GM04504 (cell line): ENCODE measurements around the gene GSS.

Experiments used
- DNase-seq: peaks from one replicate; pipeline ENCODE4 v3.0.0-alpha.2; 2012; ENCODE audit warnings: low read depth

GSS gene

DNA sequence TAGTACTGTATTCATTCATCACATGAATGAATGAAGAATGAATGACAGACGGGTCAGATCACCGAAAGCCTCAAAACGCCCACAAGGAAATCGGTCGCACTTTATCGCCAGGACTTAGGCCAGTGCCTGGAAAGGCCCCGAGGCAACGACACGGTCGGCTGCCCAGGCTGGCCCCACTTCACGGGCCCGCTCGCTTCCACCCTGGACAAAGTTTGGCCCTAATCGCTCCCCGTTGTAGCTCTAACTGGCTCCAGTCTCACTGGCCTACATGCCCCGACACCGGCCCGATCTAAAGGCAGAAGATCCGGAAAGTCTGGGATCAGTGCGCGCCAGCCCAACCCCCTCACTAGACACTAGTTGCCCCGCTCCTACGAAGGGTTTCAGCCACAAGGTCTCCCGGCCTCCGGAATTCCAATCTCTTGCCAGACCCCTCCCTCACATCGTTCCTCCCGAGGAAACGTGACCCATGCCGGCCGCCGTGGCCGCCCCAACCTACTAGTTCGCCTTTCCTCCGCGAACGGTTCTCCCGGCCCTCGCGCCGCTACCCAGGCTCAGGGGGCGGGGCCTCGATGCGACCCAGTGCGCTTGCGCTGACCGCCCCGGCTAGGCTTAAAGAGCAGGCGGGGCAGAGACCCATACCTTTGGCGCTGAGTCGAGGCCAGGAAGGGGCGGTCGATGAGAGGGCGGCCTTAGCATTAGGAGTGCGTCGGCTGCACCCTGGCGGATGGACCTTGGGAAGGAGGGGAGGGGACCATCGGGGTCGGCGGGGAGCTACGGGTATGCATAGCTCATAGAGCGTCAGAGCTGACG lies at the start of gene GSS, which contains the start of gene MYH7B:
GSS (minus strand) TSS at position 576 of the 810 bp plus-strand sequence. CDS start 3,954 bp downstream, outside the sequence.
MYH7B (plus strand) TSS at position 638 of the 810 bp plus-strand sequence. CDS start 22,138 bp downstream, outside the sequence.
- peak; percentile 91 for DNase-seq

DNA sequence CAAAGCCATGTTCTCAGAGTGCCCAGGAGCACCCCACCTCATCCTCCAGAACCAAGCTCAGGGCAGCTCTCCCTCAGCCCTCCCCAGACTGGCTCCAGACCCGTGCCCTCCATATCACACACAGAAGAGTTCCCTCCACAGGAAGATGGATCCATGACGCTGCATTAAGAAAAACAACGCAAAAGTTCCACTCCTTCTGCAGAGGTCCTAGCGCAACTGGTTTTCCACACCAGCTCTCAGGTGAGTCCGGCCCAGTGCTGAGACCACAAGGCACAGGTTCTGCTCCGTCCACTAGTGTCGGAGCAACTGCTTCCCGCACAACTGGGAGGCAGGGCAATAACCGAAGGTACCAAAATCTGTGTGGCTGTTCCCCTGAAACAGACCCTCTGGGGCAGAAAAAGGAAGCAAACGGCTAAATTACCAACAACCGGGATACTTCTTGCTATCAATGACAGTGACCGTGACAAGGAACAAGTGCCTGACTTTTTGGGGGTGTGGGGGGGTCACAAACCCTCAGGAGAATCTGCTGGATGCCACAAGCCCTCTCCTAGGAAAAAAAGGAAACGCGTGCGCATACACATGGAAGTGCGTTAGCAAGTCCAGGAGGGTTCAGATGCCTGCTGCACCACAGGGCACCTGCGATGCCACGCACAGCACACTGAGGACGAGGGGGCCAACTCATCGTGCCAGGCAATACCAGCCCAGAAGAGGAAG lies 49.3 kb upstream of the GSS start:
- DNase-seq: no peak

DNA sequence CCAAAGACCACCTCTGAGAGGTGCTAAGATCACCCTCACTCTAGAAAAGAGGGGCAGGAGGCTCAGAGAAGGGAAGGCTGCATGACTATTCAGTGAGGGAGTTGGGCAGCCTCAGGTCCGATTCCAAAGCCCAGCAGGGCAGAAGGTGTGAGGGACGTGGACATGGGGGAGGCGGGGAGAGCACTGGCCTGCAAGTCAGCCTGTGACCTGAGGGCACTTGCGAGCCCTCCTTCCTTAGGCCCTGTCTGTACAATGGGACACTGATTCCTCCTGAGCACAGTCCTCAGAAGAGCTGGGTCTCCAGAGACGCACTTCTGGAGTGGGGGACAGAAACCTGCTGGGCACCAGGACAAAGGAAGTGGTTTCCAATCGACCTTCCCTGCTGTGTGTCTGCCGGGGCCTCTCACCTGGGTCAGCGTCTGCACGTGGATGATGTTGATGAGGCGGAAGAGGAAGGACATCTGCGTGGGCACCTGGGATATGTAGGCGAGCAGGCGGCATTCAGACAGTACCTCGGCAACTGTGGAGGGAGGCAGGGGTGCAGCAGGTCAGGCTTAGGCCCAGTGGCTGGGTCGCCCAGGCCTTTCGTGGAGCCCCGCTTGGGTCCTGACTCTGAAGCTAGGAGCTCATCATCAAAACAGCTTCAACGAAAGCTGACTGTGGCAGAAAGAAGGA lies 48.6 kb upstream of the GSS start:
- DNase-seq: no peak

DNA sequence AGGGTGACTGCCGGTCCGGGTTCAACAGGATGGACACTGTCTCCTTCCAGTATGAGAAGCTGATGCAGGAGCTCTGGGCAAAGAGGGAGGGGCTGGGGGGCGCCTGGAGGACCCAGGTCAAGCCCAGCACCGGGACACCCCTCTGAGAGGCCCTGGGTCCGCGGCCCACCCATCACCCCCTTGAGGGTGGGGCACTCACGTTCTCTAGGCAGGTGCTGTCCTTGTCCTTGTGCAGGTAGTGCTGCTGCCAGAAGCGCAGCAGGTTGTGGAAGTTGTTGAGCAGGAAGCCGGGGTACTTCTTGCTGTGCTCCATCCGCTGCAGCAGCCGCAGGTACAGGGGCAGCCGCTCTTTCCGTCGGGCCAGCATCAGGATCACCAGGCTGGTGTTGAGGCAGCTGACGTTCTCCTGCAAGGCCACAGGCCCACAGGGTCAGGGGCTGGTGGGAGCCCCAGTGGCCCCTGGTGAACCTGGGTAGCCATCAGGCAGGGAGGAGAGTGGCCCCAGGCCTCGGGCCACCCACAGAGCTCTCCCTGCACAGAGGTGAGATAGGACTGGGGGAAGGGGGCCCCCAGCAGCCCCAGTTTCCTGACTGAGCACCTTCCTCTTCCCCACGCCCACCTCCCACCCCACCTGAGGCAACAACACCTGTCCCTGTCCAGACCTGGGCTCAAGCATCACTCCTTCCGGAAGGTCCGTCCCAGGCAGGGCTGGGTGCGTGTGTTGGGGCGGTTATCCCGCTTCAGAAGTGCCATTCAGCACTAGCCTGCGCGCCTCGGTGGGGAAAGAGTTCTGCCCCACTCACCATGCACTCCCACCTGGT lies 47.8 kb upstream of the GSS start:
- DNase-seq: no peak

DNA sequence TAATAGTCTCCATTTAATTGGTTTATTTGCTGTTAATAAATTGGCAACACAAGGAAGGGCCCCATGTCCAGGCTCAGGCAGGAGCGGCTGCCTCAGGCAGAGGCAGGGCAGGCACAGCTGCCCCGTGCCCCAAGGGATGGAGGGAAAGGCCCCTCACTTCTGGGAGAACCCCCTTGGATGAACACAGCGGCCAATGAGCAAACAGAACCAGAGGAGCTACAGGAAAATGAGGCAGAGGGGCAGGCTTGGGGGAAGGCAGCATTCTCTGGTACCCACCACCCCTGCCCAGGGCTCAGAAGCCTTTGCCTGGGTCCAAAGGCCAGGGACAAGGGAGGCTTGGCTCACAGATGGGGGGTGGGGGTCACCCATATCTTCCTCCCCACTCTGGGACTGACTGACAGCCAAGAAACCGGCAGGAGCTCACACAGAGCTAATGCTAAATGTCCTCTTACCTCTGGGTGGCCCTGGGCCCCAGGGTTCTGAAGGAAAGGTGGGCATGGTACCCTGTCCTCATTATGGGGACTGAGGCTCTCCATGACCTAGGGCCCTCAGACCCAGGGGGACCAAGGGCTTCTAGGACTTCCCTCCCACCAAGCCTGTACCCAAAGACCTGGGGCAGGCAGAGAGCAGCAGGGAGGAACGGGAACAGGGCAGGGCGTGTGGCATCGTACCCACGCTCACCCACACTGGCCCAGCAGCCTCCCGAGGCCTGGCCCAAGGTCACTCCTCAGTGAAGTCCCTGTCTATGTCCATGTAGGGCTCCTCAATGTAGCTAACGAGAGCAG lies 47.0 kb upstream of the GSS start:
- DNase-seq: no peak

DNA sequence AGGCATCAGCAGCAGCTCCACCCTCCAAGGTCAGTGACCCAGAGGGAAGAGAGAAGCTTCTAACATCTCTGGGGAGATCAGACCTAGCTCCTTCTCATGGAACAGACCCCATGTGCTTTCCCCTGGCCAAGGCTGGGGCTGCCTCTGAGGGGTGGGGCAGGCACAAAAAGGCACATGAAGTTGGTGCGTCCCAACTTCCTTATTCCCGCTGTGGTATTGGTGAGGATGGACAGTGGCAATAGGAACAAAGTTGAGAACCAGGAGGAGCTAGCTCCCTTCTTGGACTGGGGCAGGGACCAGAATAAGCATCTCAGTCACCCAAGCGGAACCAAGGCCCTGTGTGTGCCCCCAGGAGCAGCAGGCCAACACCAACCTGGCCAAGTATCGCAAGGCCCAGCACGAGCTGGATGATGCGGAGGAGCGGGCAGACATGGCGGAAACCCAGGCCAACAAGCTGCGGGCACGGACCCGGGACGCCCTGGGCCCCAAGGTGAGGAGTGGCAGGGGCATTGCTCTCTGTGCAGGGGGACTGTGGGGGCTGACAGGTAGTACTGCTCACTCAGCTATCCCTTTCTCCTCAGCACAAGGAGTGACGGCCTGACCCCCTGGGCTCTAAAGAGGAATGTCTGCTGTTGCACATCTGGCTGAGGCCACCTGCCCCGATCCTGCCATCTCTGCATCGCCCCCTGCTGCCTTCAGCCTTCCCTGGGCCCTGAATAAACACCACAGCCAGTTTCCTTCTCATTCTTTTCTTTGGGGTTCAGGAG lies 46.2 kb upstream of the GSS start:
- no peak for DNase-seq

DNA sequence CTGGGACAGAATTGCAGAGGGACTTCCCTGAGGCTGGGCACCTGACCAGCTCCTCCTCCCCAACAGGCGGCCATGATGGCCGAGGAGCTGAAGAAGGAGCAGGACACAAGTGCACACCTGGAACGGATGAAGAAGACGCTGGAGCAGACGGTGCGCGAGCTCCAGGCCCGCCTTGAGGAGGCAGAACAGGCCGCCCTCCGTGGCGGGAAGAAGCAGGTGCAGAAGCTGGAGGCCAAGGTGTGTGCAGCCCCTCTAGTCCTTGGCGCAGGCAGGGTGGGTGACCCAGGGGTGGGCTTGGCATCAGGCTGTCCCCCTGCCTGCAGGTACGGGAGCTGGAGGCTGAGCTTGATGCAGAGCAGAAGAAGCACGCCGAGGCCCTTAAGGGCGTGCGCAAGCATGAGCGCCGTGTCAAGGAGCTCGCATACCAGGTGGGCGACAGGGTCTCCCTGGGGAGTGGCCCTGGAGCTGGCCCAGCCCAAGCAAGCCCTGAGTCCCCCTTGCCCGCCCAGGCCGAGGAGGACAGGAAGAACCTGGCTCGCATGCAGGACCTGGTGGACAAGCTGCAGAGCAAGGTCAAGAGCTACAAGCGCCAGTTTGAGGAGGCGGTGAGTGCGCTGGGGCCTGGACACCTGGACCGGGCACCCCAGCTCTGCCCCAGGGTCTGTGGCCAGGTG lies 45.5 kb upstream of the GSS start:
- no peak for DNase-seq

DNA sequence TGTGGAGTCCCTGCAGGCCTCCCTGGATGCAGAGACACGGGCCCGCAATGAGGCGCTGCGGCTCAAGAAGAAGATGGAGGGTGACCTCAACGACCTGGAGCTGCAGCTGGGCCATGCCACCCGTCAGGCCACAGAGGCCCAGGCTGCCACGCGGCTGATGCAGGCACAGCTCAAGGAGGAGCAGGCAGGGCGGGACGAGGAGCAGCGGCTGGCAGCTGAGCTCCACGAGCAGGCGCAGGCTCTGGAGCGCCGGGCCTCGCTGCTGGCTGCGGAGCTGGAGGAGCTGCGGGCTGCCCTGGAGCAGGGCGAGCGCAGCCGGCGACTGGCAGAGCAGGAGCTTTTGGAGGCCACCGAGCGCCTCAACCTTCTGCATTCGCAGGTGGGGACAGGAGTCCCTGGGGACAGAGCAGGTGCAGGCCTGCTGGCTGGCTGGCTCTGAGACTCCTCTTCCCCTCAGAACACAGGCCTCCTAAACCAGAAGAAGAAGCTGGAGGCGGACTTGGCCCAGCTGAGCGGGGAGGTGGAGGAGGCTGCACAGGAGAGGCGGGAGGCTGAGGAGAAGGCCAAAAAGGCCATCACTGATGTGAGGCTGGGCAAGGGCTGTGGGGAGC lies 44.8 kb upstream of the GSS start:
- no peak for DNase-seq

DNA sequence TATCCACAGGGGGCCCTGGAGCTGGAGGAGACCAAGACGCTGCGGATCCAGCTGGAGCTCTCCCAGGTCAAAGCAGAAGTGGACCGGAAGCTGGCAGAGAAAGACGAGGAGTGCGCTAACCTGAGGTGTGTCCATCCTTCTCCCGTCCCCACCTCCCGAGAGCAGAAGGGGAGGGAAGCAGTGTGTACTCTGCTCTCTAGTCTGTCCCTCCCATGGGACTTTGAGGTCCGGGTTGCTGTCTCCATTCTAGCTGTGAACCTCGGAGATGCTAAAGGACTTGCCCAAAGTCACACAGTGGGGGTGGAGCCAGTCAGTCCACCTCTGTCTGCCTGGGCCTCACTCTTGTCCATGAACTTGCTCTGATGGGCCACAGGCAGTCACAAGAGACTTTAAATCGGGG lies 44.2 kb upstream of the GSS start:
- DNase-seq: no peak

DNA sequence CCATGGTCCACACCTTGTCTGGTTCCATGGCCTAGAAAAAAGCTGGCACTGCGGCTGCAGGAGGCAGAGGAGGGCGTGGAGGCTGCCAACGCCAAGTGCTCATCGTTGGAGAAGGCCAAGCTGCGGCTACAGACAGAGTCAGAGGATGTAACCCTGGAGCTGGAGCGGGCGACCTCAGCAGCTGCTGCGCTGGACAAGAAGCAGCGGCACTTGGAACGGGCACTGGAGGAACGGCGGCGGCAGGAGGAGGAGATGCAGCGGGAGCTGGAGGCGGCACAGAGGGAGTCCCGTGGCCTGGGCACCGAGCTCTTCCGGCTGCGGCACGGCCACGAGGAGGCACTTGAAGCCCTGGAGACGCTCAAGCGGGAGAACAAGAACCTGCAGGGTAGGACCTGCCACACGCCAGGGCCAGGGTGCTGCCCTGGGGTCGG lies 43.4 kb upstream of the GSS start:
- DNase-seq: no peak

DNA sequence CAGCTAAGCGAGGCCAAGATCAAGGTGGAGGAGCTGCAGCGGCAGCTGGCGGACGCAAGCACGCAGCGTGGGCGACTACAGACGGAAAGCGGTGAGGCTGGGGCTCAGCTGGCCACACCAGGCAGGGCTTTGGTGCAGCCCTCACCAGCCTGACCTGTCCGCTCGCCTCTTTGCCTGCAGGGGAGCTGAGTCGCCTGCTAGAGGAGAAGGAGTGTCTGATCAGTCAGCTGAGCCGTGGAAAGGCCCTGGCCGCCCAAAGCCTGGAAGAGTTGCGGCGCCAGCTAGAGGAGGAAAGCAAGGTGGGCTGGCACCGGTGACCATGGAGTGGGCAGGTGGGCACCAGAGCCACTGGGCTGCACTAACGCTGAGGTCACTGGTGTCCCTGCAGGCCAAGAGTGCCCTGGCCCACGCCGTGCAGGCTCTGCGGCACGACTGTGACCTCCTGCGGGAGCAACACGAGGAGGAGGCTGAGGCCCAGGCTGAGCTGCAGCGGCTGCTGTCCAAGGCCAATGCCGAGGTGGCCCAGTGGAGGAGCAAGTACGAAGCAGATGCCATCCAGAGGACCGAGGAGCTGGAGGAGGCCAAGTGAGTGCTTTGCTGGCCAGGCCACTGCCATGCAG lies 42.8 kb upstream of the GSS start:
- DNase-seq: no peak

DNA sequence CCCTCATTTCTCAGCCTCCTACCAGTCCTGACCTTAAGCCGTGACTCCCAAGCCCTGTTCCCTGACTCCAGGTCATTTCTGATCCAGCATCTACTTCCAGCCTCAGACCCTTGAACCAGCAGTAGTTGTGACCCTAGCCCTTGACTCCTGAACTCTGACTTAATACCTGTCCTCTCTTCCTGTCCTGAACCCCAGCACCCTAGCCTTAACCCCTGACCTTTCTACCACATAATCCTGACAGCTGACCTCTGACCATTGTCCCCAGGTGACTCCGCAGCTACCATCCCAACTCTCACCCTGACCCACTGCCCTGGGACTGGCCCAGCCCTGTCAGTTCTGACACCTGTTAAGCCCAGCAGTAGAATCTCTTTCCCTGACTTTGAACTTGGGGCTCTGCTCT lies 42.2 kb upstream of the GSS start:
- no peak for DNase-seq

DNA sequence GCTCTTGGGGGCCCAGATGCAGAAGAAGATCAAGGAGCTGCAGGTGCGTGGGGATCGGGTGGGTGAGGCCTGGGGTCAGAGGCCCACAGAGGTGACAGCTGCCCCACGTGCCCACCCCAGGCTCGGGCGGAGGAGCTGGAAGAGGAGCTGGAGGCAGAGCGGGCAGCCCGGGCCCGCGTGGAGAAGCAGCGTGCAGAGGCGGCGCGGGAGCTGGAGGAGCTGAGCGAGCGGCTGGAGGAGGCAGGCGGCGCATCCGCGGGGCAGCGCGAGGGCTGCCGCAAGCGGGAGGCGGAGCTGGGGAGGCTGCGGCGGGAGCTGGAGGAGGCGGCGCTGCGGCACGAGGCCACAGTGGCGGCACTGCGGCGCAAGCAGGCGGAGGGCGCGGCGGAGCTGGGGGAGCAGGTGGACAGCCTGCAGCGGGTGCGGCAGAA lies 41.5 kb upstream of the GSS start:
- DNase-seq: no peak

DNA sequence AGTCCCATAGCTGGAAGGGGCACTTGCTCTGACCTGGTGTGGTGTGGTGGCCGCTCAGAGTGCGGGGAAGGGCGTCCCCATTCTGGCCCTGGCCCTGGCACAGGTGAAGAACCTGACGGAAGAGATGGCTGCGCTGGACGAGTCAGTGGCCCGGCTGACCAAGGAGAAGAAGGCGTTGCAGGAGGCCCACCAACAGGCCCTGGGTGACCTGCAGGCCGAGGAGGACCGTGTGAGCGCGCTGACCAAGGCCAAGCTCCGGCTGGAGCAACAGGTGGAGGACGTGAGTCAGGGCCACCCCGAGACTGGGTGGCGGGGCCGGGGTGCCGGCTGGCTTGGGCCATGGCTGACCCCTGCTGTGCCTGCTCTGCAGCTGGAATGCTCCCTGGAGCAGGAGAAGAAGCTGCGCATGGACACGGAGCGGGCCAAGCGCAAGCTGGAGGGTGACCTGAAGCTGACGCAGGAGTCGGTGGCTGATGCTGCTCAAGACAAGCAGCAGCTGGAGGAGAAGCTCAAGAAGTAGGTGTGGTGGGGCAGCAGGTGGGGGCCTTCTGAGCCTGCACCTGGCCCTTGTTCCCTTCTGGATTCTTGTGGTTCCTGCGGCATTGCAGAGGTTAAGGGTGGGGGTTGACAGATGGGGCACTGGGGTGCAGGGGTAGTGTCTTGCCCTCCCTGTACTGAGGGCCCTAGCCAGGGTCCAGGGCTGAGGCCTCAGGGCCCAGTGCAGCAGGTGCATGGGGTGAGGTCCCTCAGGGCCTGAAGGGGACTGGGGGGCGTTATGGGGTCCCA lies 40.8 kb upstream of the GSS start:
- DNase-seq: no peak

DNA sequence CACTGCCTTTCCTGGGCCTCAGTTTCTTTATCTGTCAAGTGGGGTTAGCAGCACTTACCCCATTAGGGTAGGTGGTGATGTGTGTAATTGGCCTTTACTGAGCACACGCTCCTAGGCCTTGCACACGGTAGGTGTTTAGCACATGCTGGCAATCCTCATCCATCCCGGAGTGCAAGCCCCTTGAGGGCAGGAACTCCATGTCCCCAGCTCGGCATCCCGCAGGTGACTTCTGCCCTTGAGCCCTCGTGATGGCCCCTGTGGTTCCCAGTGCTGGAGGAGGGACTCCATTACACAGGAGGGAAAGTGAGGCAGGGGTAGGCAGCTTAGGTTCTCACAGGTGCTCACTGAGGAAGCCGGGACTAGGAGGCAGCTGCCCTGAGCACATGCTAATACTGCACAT lies 40.1 kb upstream of the GSS start:
- DNase-seq: no peak

DNA sequence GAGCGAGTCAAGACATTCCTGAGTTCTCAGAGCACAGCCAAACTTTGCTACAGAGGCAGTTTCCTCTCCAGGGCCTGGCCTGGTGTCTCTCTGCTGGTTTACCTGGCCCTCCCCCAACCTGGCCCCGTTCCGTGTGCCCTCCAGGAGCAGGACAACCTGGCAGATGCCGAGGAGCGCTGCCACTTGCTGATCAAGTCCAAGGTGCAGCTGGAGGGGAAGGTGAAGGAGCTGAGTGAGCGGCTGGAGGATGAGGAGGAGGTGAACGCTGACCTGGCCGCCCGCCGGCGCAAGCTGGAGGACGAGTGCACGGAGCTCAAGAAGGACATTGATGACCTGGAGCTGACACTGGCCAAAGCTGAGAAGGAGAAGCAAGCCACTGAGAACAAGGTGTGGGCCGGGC lies 39.6 kb upstream of the GSS start:
- no peak for DNase-seq

DNA sequence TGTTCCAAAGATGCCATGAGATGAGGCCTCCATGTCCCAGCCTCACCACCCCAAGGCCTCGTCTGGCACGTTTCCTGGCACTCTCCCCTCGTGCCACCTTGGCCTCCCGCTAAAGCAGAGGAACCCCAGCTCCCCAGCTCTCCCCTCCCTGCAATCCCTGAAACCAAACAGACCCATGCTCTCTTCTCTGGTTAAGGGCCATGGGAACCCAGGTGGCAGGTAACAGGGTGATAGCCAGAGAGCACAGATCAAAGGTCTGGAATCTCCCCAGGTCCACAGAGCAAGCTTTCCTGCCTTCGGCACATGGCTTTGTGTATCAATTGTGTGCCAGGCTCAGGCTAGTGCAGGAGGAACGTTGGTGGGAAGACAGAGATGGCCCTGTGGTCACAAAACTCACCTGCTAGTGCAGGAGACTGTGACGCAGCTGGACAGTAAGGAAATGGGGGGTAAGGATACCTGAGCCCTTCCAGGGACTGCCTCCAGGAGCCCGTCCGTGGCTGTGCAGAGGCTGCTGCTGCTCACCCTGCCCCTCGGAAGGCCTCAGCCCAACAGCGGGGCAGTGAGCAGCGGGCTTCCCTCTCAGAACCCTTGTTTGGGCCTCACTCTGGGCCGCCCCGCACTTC lies 39.0 kb upstream of the GSS start:
- DNase-seq: no peak
